Measurements from ENCODE around the gene ASTN2. TPM values are rescaled to one million over a fixed set of nuclear protein-coding genes. Genes with fewer than 3 reads are reported as not detected.

Gene ASTN2
- polyA plus RNA-seq, 2 of the 4 experiments (the other 2 are of a cell fraction), result 5.8 to 11.6 TPM

DNA sequence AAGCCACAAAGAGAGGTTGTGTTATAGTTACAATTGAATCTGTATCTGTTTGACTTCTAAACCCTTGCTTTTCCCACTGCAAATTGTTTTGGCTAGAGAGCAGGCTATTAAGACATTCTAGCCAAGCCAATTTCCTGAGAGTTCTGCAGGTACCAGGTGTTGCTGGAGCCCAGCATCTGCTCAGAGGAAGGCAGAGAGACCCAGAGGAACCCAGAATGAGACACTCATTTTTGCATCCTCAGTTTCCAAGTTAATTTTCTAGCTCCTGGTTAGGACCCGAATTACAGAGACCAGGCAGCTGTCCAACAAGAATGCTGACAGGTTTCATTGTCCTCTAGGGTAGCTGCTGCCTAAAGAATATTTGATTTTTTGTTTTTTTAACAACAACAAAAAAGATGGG lies 461.6 kb downstream of the ASTN2 start (continued):
- no peak for TF ChIP-seq FOSL2 (IDR thresholded peaks at IDR 0.05)
- TF ChIP-seq FOSL2 (CRISPR knock-in tag; IDR thresholded peaks at IDR 0.05), result no peak
- TF ChIP-seq, protein P1, sequence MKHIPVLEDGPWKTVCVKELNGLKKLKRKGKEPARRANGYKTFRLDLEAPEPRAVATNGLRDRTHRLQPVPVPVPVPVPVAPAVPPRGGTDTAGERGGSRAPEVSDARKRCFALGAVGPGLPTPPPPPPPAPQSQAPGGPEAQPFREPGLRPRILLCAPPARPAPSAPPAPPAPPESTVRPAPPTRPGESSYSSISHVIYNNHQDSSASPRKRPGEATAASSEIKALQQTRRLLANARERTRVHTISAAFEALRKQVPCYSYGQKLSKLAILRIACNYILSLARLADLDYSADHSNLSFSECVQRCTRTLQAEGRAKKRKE (CRISPR knock-in tag; IDR thresholded peaks at IDR 0.05; ENCODE audit: low read depth), result no peak
- TF ChIP-seq CHD2 (IDR thresholded peaks at IDR 0.05; ENCODE audit: low read length, partially characterized antibody), result no peak
- TF ChIP-seq, protein P2, sequence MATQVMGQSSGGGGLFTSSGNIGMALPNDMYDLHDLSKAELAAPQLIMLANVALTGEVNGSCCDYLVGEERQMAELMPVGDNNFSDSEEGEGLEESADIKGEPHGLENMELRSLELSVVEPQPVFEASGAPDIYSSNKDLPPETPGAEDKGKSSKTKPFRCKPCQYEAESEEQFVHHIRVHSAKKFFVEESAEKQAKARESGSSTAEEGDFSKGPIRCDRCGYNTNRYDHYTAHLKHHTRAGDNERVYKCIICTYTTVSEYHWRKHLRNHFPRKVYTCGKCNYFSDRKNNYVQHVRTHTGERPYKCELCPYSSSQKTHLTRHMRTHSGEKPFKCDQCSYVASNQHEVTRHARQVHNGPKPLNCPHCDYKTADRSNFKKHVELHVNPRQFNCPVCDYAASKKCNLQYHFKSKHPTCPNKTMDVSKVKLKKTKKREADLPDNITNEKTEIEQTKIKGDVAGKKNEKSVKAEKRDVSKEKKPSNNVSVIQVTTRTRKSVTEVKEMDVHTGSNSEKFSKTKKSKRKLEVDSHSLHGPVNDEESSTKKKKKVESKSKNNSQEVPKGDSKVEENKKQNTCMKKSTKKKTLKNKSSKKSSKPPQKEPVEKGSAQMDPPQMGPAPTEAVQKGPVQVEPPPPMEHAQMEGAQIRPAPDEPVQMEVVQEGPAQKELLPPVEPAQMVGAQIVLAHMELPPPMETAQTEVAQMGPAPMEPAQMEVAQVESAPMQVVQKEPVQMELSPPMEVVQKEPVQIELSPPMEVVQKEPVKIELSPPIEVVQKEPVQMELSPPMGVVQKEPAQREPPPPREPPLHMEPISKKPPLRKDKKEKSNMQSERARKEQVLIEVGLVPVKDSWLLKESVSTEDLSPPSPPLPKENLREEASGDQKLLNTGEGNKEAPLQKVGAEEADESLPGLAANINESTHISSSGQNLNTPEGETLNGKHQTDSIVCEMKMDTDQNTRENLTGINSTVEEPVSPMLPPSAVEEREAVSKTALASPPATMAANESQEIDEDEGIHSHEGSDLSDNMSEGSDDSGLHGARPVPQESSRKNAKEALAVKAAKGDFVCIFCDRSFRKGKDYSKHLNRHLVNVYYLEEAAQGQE (IDR thresholded peaks at IDR 0.05), result no peak

DNA sequence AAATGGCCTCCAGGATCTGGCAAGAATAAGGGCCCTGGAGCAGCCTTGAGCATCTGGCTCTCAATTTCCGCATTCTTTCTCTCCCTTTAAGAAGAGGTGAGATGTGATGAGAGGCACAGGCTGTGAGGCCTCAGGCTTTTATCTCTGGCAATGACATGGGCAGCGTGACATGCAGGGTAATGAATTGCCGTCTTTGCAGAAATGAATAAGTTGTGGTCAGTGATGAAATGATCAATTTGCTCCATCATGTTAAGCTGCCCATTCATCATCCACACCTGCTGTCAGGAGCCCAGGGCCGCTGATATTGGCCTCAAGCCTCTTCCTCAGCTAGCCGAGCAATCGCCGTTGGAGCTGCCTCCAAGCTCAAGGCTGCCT lies 462.4 kb downstream of the ASTN2 start:
- CTCF ChIA-PET, result no interaction called here
- no peak for ATAC-seq
- WGBS (ENCODE audit: missing lambda C conversion rate), result 70% methylated on average over 7 of the region's 7 CpGs

GRCh38 chr9:116951588-116952435 lies 463.0 kb downstream of the ASTN2 start:
- 18% methylated on average over 3 of the region's 3 CpGs for WGBS (ENCODE audit: missing lambda C conversion rate)
- Histone ChIP-seq H3K9me3 (no peaks in the 10 kb centered on the region), H3K27ac (no peak overlapping the region), H3K4me2 (no peak overlapping the region), H3K4me1 (no peaks in the 10 kb centered on the region), H3K4me3 (no peak overlapping the region)
- ATAC-seq (peak; percentile 56 to 58; a peak in 4 of 6 replicates), DNase-seq (ENCODE audit: low read depth in 1 of 2, low spot score in 1 of 2) (peak; percentile 15 to 16), FAIRE-seq (no peak)
- CTCF ChIA-PET, result no interaction called here
- POLR2A ChIA-PET, result no interaction called here
- TF ChIP-seq ZSCAN20 (CRISPR knock-in tag; IDR thresholded peaks at IDR 0.05) (no peak), FOSL2 (IDR thresholded peaks at IDR 0.05) (no peak), FOSL2 (CRISPR knock-in tag; IDR thresholded peaks at IDR 0.05) (no peak), POLR2AphosphoS2 (conservative IDR thresholded peaks at IDR 0.05; ENCODE audit: low read length) (no peak), TP53 (CRISPR knock-in tag; IDR thresholded peaks at IDR 0.05) (no peak), ELK1 (IDR thresholded peaks at IDR 0.05; ENCODE audit: low read depth, low read length) (no peak), NR3C1 (IDR thresholded peaks at IDR 0.05) (no peak), RARB (CRISPR knock-in tag; IDR thresholded peaks at IDR 0.05) (no peak), BCL3 (IDR thresholded peaks at IDR 0.05) (no peak), ESRRA (IDR thresholded peaks at IDR 0.05; ENCODE audit: borderline replicate concordance, low read length) (no peak), ZFP36 (IDR thresholded peaks at IDR 0.05; ENCODE audit: borderline replicate concordance, partially characterized antibody) (no peak)
- TF ChIP-seq, protein P3, sequence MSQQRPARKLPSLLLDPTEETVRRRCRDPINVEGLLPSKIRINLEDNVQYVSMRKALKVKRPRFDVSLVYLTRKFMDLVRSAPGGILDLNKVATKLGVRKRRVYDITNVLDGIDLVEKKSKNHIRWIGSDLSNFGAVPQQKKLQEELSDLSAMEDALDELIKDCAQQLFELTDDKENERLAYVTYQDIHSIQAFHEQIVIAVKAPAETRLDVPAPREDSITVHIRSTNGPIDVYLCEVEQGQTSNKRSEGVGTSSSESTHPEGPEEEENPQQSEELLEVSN (IDR thresholded peaks at IDR 0.05; ENCODE audit: borderline replicate concordance, low read depth), result no peak

More for the DNA sequence above, 462.4 kb downstream of the ASTN2 start:
- H3K4me3 ChIP-seq, result no peak overlapping the region
- no peak overlapping the region for H3K4me2 ChIP-seq
- DNase-seq (ENCODE audit: low read depth in 1 of 2, low spot score in 1 of 2), result no peak
- no peaks in the 10 kb centered on the region for H3K4me1 ChIP-seq
- POLR2A ChIA-PET, result no interaction called here
- FAIRE-seq, result no peak
- no peaks in the 10 kb centered on the region for H3K9me3 ChIP-seq
- no peak overlapping the region for H3K27ac ChIP-seq
- TF ChIP-seq CHD4 (IDR thresholded peaks at IDR 0.05; ENCODE audit: borderline replicate concordance) (no peak), NPAS2 (CRISPR knock-in tag; IDR thresholded peaks at IDR 0.05; ENCODE audit: borderline replicate concordance) (no peak), FOXS1 (CRISPR knock-in tag; IDR thresholded peaks at IDR 0.05) (no peak), POLR2AphosphoS2 (conservative IDR thresholded peaks at IDR 0.05; ENCODE audit: low read length) (no peak), MAX (IDR thresholded peaks at IDR 0.05) (no peak), HES2 (IDR thresholded peaks at IDR 0.05) (no peak), TFCP2L1 (CRISPR knock-in tag; IDR thresholded peaks at IDR 0.05) (no peak), BCL3 (IDR thresholded peaks at IDR 0.05) (no peak)
